ENCODE measurements around the gene SNAP91.
"Not testable (repeated sequence)": the region's sequence is repeated elsewhere in the genome, so short reads cannot be mapped to it uniquely, and the experiment has no call there.

The SNAP91 gene

DNA sequence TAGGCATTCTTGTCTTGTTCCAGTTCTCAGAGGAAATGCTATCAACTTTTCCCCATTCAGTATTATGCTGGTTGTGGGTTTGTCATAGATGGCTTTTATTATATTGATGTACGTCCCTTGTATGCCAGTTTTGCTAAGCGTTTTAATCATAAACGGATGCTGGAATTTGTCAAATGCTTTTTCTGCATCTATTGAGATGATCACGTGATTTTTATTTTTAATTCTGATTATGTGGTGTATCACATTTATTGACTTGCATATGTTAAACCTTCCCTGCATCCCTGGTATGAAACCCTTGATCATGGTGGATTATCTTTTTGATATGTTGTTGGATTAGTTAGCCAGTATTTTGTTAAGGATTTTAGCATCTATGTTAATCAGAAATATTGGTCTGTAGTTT, 79.0 kb downstream of the SNAP91 start:
- not testable (repeated sequence) for DNase-seq (ENCODE audit: low read depth in 2 of 2)

- no peak for DNase-seq (ENCODE audit: low read depth in 2 of 2)
Observed at GRCh38 chr6:83615025-83615999, 93.6 kb downstream of the SNAP91 start.

GRCh38 chr6:83613378-83613777, 95.5 kb downstream of the SNAP91 start:
- DNase-seq (ENCODE audit: low read depth in 2 of 2), result no peak

- DNase-seq (ENCODE audit: low read depth in 2 of 2), result no peak
Observed at GRCh38 chr6:83609248-83609647, 99.7 kb downstream of the SNAP91 start.

DNA sequence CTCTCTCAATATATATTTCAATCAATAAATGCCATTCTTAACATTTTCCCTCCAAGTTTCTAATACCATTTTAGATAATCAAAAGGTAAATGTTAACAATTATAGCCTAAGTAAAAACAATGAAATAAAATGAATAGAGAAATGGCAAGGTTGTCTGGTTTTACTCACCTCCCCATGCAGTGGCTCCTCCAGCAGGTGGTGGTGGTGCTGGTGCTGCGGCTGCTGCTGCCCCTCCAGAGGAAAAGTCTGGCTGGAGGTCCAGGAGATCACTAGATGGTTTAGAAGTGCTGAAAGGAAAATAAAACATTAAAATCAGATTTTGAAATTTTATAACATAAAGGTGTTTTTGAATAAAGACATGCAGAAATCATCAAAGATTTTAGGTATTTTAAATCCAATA, 103.4 kb downstream of the SNAP91 start:
- DNase-seq (ENCODE audit: low read depth in 2 of 2), result no peak

DNA sequence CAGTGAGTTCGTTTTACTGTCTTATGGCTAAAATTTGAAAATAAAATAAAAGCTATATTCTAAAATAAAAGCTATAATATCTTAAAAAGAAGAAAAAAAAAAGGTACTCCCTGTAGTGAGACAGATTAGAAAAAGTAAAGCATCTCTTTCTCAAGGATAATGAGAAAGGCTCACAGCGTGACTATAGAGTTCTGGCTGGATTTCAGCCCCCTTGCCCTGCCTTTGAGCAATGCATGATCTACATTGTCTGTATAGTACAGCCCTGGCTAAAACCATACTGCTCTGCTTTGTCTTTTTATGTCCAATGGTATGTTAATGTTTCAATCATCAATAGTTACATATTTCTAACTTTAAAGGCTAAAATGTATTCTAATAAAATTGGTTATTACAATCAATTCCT, 105.3 kb downstream of the SNAP91 start:
- no peak for DNase-seq (ENCODE audit: low read depth in 2 of 2)

- no peak for DNase-seq (ENCODE audit: low read depth in 2 of 2)
Observed at GRCh38 chr6:83601119-83601518, 107.8 kb downstream of the SNAP91 start.

- no peak for DNase-seq (ENCODE audit: low read depth in 2 of 2)
Observed at GRCh38 chr6:83600459-83600858, 108.4 kb downstream of the SNAP91 start.

DNA sequence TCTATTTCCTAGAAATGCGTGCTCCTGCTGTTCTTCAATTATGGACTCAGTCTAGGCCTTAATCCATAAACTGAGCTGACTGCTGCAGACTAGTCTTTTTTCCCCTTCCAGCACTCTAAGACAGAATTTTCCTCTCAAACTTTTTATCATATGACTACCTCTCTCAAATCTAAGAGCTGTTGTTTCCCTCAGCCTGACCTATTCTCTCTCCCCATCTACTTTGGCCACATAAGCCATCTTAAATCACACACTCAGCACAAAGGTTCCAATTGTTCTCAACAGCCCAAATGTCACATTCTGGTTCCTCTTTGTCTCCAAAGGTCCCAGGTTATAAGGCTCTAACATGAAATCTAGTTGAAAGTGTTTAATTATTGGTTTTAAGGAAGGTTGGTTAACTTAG, 111.4 kb downstream of the SNAP91 start:
- no peak for DNase-seq (ENCODE audit: low read depth in 2 of 2)

DNA sequence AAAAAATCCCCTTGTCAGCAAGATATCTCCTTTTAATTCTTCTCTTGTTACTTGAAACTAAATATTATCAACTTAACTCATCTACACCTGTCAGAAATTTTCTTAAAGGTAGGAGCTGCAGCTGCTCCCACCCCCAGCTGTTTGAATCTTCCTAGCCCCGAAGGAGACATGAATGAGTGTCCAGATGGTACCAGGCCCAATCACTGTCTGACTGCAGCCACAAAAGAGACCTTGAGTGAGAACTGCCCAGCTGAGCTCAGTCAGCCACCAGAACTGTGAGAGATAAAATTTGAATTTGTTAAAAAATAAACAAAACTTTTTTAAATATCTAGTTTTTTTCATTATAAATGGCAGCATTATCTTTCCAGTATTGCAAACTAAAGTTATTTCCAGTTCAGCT, 111.8 kb downstream of the SNAP91 start:
- no peak for DNase-seq (ENCODE audit: low read depth in 2 of 2)

GRCh38 chr6:83594941-83595340, 114.0 kb downstream of the SNAP91 start:
- DNase-seq (ENCODE audit: low read depth in 2 of 2), result no peak

- DNase-seq (ENCODE audit: low read depth in 2 of 2), result no peak
Observed at GRCh38 chr6:83593395-83593785, 115.5 kb downstream of the SNAP91 start.

DNA sequence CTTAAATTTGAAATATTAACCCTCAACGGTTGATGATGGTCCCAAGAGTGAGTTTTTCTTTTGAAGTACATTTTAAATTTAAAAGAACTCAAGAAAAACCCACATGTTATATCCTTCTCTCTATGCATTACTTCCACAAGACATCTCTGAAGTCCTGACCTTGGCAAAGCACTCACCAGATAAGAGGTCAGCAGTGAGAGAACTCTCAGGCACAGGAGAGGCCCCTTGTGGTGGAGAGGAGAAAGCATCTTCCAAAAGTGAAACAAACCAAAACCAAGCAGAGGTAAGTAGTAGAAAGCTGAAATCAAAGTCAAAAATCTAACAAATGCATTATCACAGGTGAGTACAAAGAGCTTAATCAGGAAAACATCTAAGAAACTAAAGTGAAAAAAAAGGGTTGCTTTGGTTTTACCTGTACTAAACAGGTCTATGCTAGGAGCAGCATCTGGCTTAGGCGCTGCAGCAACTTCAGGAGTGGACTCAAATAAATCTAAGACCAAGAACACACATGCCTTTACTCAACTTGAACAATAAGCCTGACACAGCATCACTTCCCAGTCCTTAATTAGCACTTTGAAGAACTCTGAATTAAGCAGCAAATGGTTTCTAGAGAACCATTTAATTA, 116.0 kb downstream of the SNAP91 start:
- no peak for DNase-seq (ENCODE audit: low read depth in 2 of 2)

- DNase-seq (ENCODE audit: low read depth in 2 of 2), result no peak
Observed at GRCh38 chr6:83590416-83590815, 118.5 kb downstream of the SNAP91 start.

- no peak for DNase-seq (ENCODE audit: low read depth in 2 of 2)
Observed at GRCh38 chr6:83589076-83589475, 119.8 kb downstream of the SNAP91 start.

DNA sequence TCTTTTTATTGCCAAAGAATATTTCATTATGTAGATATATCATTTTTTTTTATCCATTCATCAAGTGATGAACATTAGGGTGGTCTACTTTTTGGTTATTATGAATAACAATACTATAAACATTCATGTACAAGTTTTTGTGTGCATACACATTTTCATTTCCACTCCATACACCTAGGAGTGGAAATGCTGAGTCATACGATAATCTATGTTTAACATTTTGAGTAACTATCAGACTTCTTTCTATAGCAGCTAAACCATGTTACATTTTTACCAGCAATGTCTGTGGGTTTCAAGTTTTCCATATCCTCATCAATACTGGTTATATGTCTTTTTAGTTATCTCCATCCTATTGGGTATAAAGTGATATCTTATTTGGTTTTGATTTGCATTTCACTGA, 130.8 kb downstream of the SNAP91 start:
- no peak for DNase-seq (ENCODE audit: low read depth in 2 of 2)

DNA sequence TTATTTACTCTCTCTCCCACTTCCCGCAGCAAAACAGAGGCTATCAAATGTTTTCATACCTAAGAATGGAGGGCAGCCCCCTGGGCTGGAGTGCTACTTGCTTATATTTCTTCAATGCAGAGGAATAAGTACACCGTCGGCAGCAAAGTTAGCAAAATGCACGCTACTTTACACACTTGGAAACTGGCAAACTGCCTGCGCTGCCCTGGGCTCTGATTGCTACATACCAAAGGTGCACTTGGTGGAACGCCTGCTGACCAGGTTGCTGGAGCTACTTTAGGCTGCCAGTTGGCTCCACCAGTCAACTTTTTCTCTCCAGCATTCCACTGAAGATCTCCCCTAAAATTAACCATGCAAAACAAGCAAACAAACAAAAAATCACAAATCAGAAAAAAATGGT, 134.1 kb downstream of the SNAP91 start:
- DNase-seq (ENCODE audit: low read depth in 2 of 2), result no peak

GRCh38 chr6:83571663-83572185, 137.2 kb downstream of the SNAP91 start:
- not testable (repeated sequence) for DNase-seq (ENCODE audit: low read depth in 2 of 2)

GRCh38 chr6:83558975-83559374, 149.9 kb downstream of the SNAP91 start:
- no peak for DNase-seq (ENCODE audit: low read depth in 2 of 2)

- no peak for DNase-seq (ENCODE audit: low read depth in 2 of 2)
Observed at GRCh38 chr6:83556871-83557270, 152.0 kb downstream of the SNAP91 start.

DNA sequence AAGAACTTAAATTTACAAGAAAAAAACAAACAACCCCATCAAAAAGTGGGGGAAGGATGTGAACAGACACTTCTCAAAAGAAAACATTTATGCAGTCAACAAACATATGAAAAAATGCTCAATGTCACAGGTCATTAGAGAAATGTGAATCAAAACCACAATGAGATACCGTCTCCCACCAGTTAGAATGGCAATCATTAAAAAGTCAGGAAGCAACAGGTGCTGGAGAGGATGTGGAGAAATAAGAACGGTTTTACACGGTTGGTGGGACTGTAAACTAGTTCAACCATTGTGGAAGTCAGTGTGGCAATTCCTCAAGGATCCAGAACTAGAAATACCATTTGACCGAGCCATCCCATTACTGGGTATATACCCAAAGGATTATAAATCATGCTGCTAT, 157.2 kb downstream of the SNAP91 start:
- DNase-seq (ENCODE audit: low read depth in 2 of 2), result not testable (repeated sequence)

GRCh38 chr6:83550482-83550881, 158.4 kb downstream of the SNAP91 start:
- not testable (repeated sequence) for DNase-seq (ENCODE audit: low read depth in 2 of 2)

- DNase-seq (ENCODE audit: low read depth in 2 of 2), result no peak
Observed at GRCh38 chr6:83546636-83547035, 162.3 kb downstream of the SNAP91 start.

Measured in activated CD8-positive, alpha-beta memory T cell treated with anti-CD3 and anti-CD28 coated beads for 4 hours (primary cell).